ENCODE results near the gene LRRC73. TPM values are rescaled to one million over a fixed set of nuclear protein-coding genes. Genes with fewer than 3 reads are reported as not detected.
"Not testable (repeated sequence)": the region's sequence is repeated elsewhere in the genome, so short reads cannot be mapped to it uniquely, and the experiment has no call there.

Gene LRRC73
- total and polyA plus RNA-seq, 8 donors = 0.30 to 1.0 (median 0.31) TPM; not detected in 3

GRCh38 chr6:43544461-43544860 is 34.3 kb upstream of the LRRC73 start:
- intact Hi-C loops (cut with DNase I; ENCODE audit: low total_unique reads) = no loop called here
- DNase-seq = no peak
- Histone ChIP-seq H3K9me3 (no peaks in the 10 kb centered on the region), H3K27ac (no peak overlapping the region), H3K4me1 (no peaks in the 10 kb centered on the region), H3K27me3 (no peaks in the 10 kb centered on the region), H3K36me3 (peaks cover 55 to 100% (median 99%) of the 10 kb centered on the region in 4 donors), H3K4me3 (no peak overlapping the region)
- WGBS, 5 donors = 53 to 74% (median 58%) methylated on average over 4 of the region's 4 CpGs
- TF ChIP-seq POLR2A (IDR thresholded peaks at IDR 0.05) (no peak), POLR2AphosphoS5 (IDR thresholded peaks at IDR 0.05) (no peak), EP300 (IDR thresholded peaks at IDR 0.05) (no peak), CTCF (IDR thresholded peaks at IDR 0.05) (no peak)

GRCh38 chr6:43541774-43542471 is 31.8 kb upstream of the LRRC73 start:
- DNase-seq = no peak
- H3K27me3 ChIP-seq = no peaks in the 10 kb centered on the region
- H3K36me3 ChIP-seq = peaks cover 49 to 96% (median 95%) of the 10 kb centered on the region in 4 donors
- no peak overlapping the region for H3K4me3 ChIP-seq
- no peak for TF ChIP-seq EP300 (IDR thresholded peaks at IDR 0.05)
- no peak for TF ChIP-seq POLR2A (IDR thresholded peaks at IDR 0.05)
- TF ChIP-seq CTCF (IDR thresholded peaks at IDR 0.05) = no peak
- TF ChIP-seq POLR2AphosphoS5 (IDR thresholded peaks at IDR 0.05) = no peak
- intact Hi-C loops (cut with DNase I; ENCODE audit: low total_unique reads) = no loop called here
- no peaks in the 10 kb centered on the region for H3K9me3 ChIP-seq
- WGBS, 5 donors = 94 to 96% (median 95%) methylated on average over 8 of the region's 8 CpGs
- no peaks in the 10 kb centered on the region for H3K4me1 ChIP-seq
- no peak overlapping the region for H3K27ac ChIP-seq

- peaks cover 45 to 93% (median 92%) of the 10 kb centered on the region in 4 donors for H3K36me3 ChIP-seq
- no peak overlapping the region for H3K4me3 ChIP-seq
- no peak overlapping the region for H3K27ac ChIP-seq
- intact Hi-C loops (cut with DNase I; ENCODE audit: low total_unique reads) = no loop called here
- TF ChIP-seq EP300 (IDR thresholded peaks at IDR 0.05) (no peak), POLR2A (IDR thresholded peaks at IDR 0.05) (no peak), CTCF (IDR thresholded peaks at IDR 0.05) (no peak), POLR2AphosphoS5 (IDR thresholded peaks at IDR 0.05) (no peak)
- WGBS, 5 donors = 92 to 97% (median 97%) methylated on average over 5 of the region's 5 CpGs
- H3K9me3 ChIP-seq = no peaks in the 10 kb centered on the region
- no peaks in the 10 kb centered on the region for H3K4me1 ChIP-seq
- no peak for DNase-seq
- no peaks in the 10 kb centered on the region for H3K27me3 ChIP-seq
Measured at GRCh38 chr6:43540507-43540906, 30.4 kb upstream of the LRRC73 start.

- H3K36me3 ChIP-seq = peaks cover 38 to 91% (median 91%) of the 10 kb centered on the region in 4 donors
- H3K4me1 ChIP-seq; H3K9me3 ChIP-seq; H3K27me3 ChIP-seq; DNase-seq; intact Hi-C loops (cut with DNase I; ENCODE audit: low total_unique reads); H3K27ac ChIP-seq; H3K4me3 ChIP-seq: not testable (repeated sequence)
- WGBS, 5 donors = 96 to 98% (median 97%) methylated on average over 20 of the region's 20 CpGs
Measured at GRCh38 chr6:43539409-43539808, 29.3 kb upstream of the LRRC73 start.

GRCh38 chr6:43538986-43539385 is 28.8 kb upstream of the LRRC73 start:
- H3K36me3 ChIP-seq = peaks cover 35 to 91% (median 90%) of the 10 kb centered on the region in 4 donors
- H3K4me3 ChIP-seq; H3K9me3 ChIP-seq; H3K27ac ChIP-seq; DNase-seq; intact Hi-C loops (cut with DNase I; ENCODE audit: low total_unique reads); H3K4me1 ChIP-seq; H3K27me3 ChIP-seq: not testable (repeated sequence)
- 96 to 100% (median 99%) methylated on average over 2 to 15 of the region's 17 CpGs for WGBS, 5 donors
